ENCODE data around the gene ENTPD1.
"Not testable (repeated sequence)": the region's sequence is repeated elsewhere in the genome, so short reads cannot be mapped to it uniquely, and the experiment has no call there.

The ENTPD1 gene

GRCh38 chr10:95759233-95759826 lies 3.4 kb downstream of the ENTPD1 start:
- DNase-seq (ENCODE audit: low spot score) = no peak

- DNase-seq (ENCODE audit: low spot score) = no peak
These were observed 6.1 kb downstream of the ENTPD1 start for GRCh38 chr10:95761939-95762492.

- no peak for DNase-seq (ENCODE audit: low spot score)
These were observed 12.1 kb downstream of the ENTPD1 start for GRCh38 chr10:95767884-95768556.

- DNase-seq (ENCODE audit: low spot score) = no peak
These were observed 14.2 kb downstream of the ENTPD1 start for GRCh38 chr10:95770084-95770720.

GRCh38 chr10:95773454-95773853 lies 17.5 kb downstream of the ENTPD1 start:
- DNase-seq (ENCODE audit: low spot score) = not testable (repeated sequence)

GRCh38 chr10:95777638-95778037 lies 21.7 kb downstream of the ENTPD1 start:
- not testable (repeated sequence) for DNase-seq (ENCODE audit: low spot score)

- DNase-seq (ENCODE audit: low spot score) = no peak
These were observed 26.4 kb downstream of the ENTPD1 start for GRCh38 chr10:95782318-95782717.

GRCh38 chr10:95783741-95784140 lies 27.8 kb downstream of the ENTPD1 start:
- DNase-seq (ENCODE audit: low spot score) = no peak

GRCh38 chr10:95784279-95784913 lies 28.4 kb downstream of the ENTPD1 start:
- no peak for DNase-seq (ENCODE audit: low spot score)

GRCh38 chr10:95785317-95785716 lies 29.4 kb downstream of the ENTPD1 start:
- no peak for DNase-seq (ENCODE audit: low spot score)

- DNase-seq (ENCODE audit: low spot score) = no peak
These were observed 30.1 kb downstream of the ENTPD1 start for GRCh38 chr10:95785942-95786669.

- DNase-seq (ENCODE audit: low spot score) = no peak
These were observed 31.5 kb downstream of the ENTPD1 start for GRCh38 chr10:95787447-95787846.

- no peak for DNase-seq (ENCODE audit: low spot score)
These were observed 32.9 kb downstream of the ENTPD1 start for GRCh38 chr10:95788830-95789229.

- DNase-seq (ENCODE audit: low spot score) = no peak
These were observed 33.9 kb downstream of the ENTPD1 start for GRCh38 chr10:95789902-95790301.

GRCh38 chr10:95790982-95791381 lies 35.0 kb downstream of the ENTPD1 start:
- no peak for DNase-seq (ENCODE audit: low spot score)

GRCh38 chr10:95791425-95791979 lies 35.5 kb downstream of the ENTPD1 start:
- no peak for DNase-seq (ENCODE audit: low spot score)

GRCh38 chr10:95792211-95792780 lies 36.3 kb downstream of the ENTPD1 start:
- no peak for DNase-seq (ENCODE audit: low spot score)

- no peak for DNase-seq (ENCODE audit: low spot score)
These were observed 36.9 kb downstream of the ENTPD1 start for GRCh38 chr10:95792874-95793285.

GRCh38 chr10:95793401-95794045 lies 37.6 kb downstream of the ENTPD1 start:
- DNase-seq (ENCODE audit: low spot score) = no peak

- DNase-seq (ENCODE audit: low spot score) = no peak
These were observed 38.2 kb downstream of the ENTPD1 start for GRCh38 chr10:95794195-95794594.

GRCh38 chr10:95795602-95796001 lies 39.6 kb downstream of the ENTPD1 start:
- DNase-seq (ENCODE audit: low spot score) = no peak
